K562 (cell line): ENCODE data around the gene MLLT11. TPM values are rescaled to one million over a fixed set of nuclear protein-coding genes. Genes with fewer than 3 reads are reported as not detected.
A peak's percentile ranks its signal among the peaks of the same experiment; 100 is the strongest.

Experiments used
- ARID2 ChIP-seq: fragments of 450-650 bp; IDR thresholded peaks from 2 replicates; pipeline ENCODE4 v1.6.1; 2017; ENCODE audit warnings: antibody characterized with exemption, mild to moderate bottlenecking
- BACH1 ChIP-seq: fragments of 200-800 bp; sonication (Bioruptor generic); IDR thresholded peaks from 2 replicates; pipeline ENCODE4 v1.6.1; 2016; ENCODE audit warnings: missing genetic modification characterization, missing compliant biosample characterization
- C11orf30 ChIP-seq: fragments of 450-650 bp; IDR thresholded peaks from 2 replicates; pipeline ENCODE4 v1.6.1; 2016; ENCODE audit warnings: low read depth, mild to moderate bottlenecking
- DACH1 ChIP-seq: fragments of 450-650 bp; IDR thresholded peaks from 2 replicates; pipeline ENCODE4 v1.6.1; 2018; ENCODE audit not compliant: partially characterized antibody
- GATAD2A ChIP-seq: fragments of 450-650 bp; IDR thresholded peaks from 2 replicates; pipeline ENCODE4 v1.6.1; 2017
- HDAC1 ChIP-seq, 2 experiments: fragments of 450-650 bp; IDR thresholded peaks; 2 replicates each; pipeline ENCODE4 v1.6.1; 2016 to 2017; ENCODE audit warnings: inconsistent platforms in 1 of 2, mild to moderate bottlenecking in 1 of 2, moderate library complexity in 1 of 2
- HMG20B ChIP-seq: fragments of 250-450 bp; sonication (Bioruptor Pico); IDR thresholded peaks from 2 replicates; pipeline ENCODE4 v1.5.0; 2021; ENCODE audit warnings: mild to moderate bottlenecking
- HSF4 ChIP-seq: fragments of 250-450 bp; sonication (Bioruptor Pico); IDR thresholded peaks from 2 replicates; pipeline ENCODE4 v2.1.2; 2022; ENCODE audit warnings: mild to moderate bottlenecking, moderate library complexity, borderline replicate concordance
- ILK ChIP-seq: fragments of 450-650 bp; IDR thresholded peaks from 2 replicates; pipeline ENCODE4 v1.6.1; 2016; ENCODE audit warnings: missing genetic modification characterization, low read depth, mild to moderate bottlenecking, missing compliant biosample characterization, moderate library complexity, borderline replicate concordance
- NKRF ChIP-seq: fragments of 450-650 bp; IDR thresholded peaks from 2 replicates; pipeline ENCODE4 v1.6.1; 2016; ENCODE audit warnings: borderline replicate concordance
- PTRF ChIP-seq: fragments of 450-650 bp; IDR thresholded peaks from 2 replicates; pipeline ENCODE4 v1.6.1; 2016; ENCODE audit warnings: mild to moderate bottlenecking, missing genetic modification characterization, missing compliant biosample characterization
- SMARCA5 ChIP-seq: fragments of 450-650 bp; IDR thresholded peaks from 2 replicates; pipeline ENCODE4 v1.6.1; 2016
- SNIP1 ChIP-seq: fragments of 450-650 bp; IDR thresholded peaks from 2 replicates; pipeline ENCODE4 v1.7.1; 2017; ENCODE audit warnings: low read depth, mild to moderate bottlenecking
- STAT5B ChIP-seq: fragments of 250-450 bp; sonication (Bioruptor Pico); IDR thresholded peaks from 2 replicates; pipeline ENCODE4 v1.8.0; 2021; ENCODE audit warnings: mild to moderate bottlenecking, inconsistent platforms
- ZBTB40 ChIP-seq, 2 experiments: fragments of 450-650 bp in 1 of 2; sonication (generic) in 1 of 2; formaldehyde crosslinking in 1 of 2; IDR thresholded peaks; 2 replicates each; pipeline versions ENCODE4 v1.7.1 to v1.9.0; 2016 to 2022; ENCODE audit warnings: inconsistent platforms in 1 of 2, mild to moderate bottlenecking in 1 of 2, missing genetic modification reagents in 1 of 2
- polyA plus RNA-seq, 8 experiments: library from polyadenylated mRNA; depleted of rRNA in 4 of 8; stranded (reverse) in 5 of 8; unstranded in 3 of 8; fragments of >200 nt; fragmentation: Nextera tagmentation in 2 of 8; fragmentation: Illumina TruSeq in 1 of 8; extraction: Ambion mirVana in 2 of 8; extraction: Trizol in 1 of 8; gene quantifications; 2 replicates each; pipeline versions ENCODE4 v1.2.1 to v1.2.3, GENCODE V29; 2011 to 2014; ENCODE audit warnings: inconsistent platforms in 1 of 8, missing spikeins in 1 of 8
- total RNA-seq, 7 experiments: library from RNA; depleted of rRNA in 6 of 7; stranded (reverse); fragments of >200 nt in 6 of 7; fragmentation: Illumina TruSeq in 2 of 7; extraction: Trizol in 2 of 7; gene quantifications; 2 replicates each; pipeline versions ENCODE4 v1.2.1 to v1.2.3, GENCODE V29; 2011 to 2021; ENCODE audit warnings: low replicate concordance in 1 of 7
- TF ChIP-seq, protein P1 (sequence below): fragments of 250-450 bp; sonication (Bioruptor Pico); IDR thresholded peaks from 2 replicates; pipeline ENCODE4 v1.4.0; 2020; ENCODE audit warnings: mild to moderate bottlenecking, moderate library complexity

The MLLT11 gene
- total and polyA plus RNA-seq, 9 of the 15 experiments (the other 6 are each of a cell fraction or from before 2014, with no cell fraction given): 12.1 to 91.0 (median 22.0) TPM

- TF ChIP-seq ZBTB40 (IDR thresholded peaks at IDR 0.05) (no peak), ZBTB40 (CRISPR knock-in tag; IDR thresholded peaks at IDR 0.05) (no peak), GATAD2A (peak; percentile 64; the same call in 1 of the 2 replicates), NKRF (0 out of 2 replicates have a peak, but pooled peaks have one; percentile 16), PTRF (tag) (no peak), SMARCA5 (no peak), C11orf30 (no peak), HMG20B (CRISPR knock-in tag) (no peak), ARID2 (no peak), HSF4 (CRISPR knock-in tag) (no peak), HDAC1 (IDR thresholded peaks at IDR 0.05) (peak in 1 of 2 experiments; percentile 88; a peak in 2 of 4 replicates), STAT5B (CRISPR knock-in tag) (no peak), SNIP1 (no peak), BACH1 (tag) (no peak), ILK (no peak), DACH1 (no peak)
- TF ChIP-seq, protein P1, sequence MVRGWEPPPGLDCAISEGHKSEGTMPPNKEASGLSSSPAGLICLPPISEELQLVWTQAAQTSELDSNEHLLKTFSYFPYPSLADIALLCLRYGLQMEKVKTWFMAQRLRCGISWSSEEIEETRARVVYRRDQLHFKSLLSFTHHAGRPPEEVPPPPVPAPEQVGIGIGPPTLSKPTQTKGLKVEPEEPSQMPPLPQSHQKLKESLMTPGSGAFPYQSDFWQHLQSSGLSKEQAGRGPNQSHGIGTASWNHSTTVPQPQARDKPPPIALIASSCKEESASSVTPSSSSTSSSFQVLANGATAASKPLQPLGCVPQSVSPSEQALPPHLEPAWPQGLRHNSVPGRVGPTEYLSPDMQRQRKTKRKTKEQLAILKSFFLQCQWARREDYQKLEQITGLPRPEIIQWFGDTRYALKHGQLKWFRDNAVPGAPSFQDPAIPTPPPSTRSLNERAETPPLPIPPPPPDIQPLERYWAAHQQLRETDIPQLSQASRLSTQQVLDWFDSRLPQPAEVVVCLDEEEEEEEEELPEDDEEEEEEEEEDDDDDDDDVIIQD (CRISPR knock-in tag): no peak
Observed at GRCh38 chr1:151054971-151055547, 5.1 kb upstream of the MLLT11 start (continued).
